Right lobe of liver (tissue), 4 donors: ENCODE results near the gene CSDE1.

Source experiments
- CTCF ChIP-seq, 4 donors: fragments of 200-600 bp in 3 of 4; fragments of 450-650 bp in 1 of 4; IDR thresholded peaks; one replicate each; pipeline versions ENCODE4 v1.5.1 to v1.8.0; 2016 to 2022; ENCODE audit warnings: antibody characterized with exemption in 4 of 4, mild to moderate bottlenecking in 2 of 4
- POLR2A ChIP-seq: fragments of 450-650 bp; IDR thresholded peaks from one replicate; pipeline ENCODE4 v1.6.1; 2017; ENCODE audit warnings: antibody characterized with exemption, mild to moderate bottlenecking
- donor health status: DM: no; HTN: no; CAD: no.
- donor health status: DM: no; HTN: no; CAD: no.
- donor health status: DM: no; HTN: yes; CAD: no.

GRCh38 chr1:114707604-114708003 is 50.2 kb downstream of the CSDE1 start:
- no peak for TF ChIP-seq CTCF (IDR thresholded peaks at IDR 0.05)
- TF ChIP-seq POLR2A = no peak
